ENCODE measurements around the gene EIF4A3.
"Not testable (repeated sequence)": the region's sequence is repeated elsewhere in the genome, so short reads cannot be mapped to it uniquely, and the experiment has no call there.

EIF4A3 gene

DNA sequence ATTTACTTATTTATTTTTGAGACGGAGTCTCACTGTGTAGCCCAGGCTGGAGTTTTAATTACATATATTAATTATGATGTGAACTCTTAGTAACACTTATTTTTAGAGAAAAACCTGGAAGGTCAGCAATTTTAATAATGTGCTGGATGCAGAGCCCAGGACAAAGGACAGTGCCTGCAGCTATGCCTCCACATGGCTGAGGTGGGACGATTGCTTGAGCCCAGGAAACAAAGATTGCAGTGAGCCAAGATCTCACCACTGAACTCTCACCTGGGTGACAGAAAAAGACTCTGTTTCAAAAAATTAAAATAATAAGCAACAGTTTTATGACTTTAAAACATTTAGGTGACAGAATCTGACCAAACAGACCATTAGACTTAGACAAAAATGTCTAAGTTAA lies 11.9 kb upstream of the EIF4A3 start:
- H3K4me3 Mint-ChIP-seq, result no peak overlapping the region
- DNase-seq, result no peak
- peaks cover 11% of the 10 kb centered on the region for H3K27me3 Mint-ChIP-seq
- H3K4me1 Mint-ChIP-seq (ENCODE audit: low read depth), result no peaks in the 10 kb centered on the region
- no peak overlapping the region for H3K27ac Mint-ChIP-seq
- peaks cover 9% of the 10 kb centered on the region for H3K9me3 Mint-ChIP-seq
- no peaks in the 10 kb centered on the region for H3K36me3 Mint-ChIP-seq (ENCODE audit: low read depth)

DNA sequence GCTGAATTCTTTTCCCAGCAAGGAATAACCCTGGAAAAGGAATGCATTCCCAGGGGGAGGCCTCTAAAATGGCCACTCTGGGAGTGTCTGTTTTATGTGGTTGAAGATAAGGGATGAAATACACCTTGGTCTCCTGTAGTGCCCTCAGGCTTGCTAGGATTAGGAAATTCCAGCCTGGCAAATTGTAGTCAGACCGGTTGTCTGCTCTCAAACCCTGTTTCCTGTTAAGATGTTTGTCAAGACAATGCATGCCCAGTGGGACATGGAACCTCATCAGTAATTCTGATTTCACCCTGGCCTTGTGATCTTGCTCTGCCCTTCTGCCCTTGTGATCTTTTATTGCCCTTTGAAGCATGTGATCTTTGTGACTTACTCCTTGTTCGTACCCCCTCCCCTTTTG lies 8.7 kb upstream of the EIF4A3 start:
- not testable (repeated sequence) for H3K36me3 Mint-ChIP-seq (ENCODE audit: low read depth); DNase-seq; H3K9me3 Mint-ChIP-seq; H3K27ac Mint-ChIP-seq; H3K4me3 Mint-ChIP-seq; H3K27me3 Mint-ChIP-seq
- peaks cover 12% of the 10 kb centered on the region for H3K4me1 Mint-ChIP-seq (ENCODE audit: low read depth)

DNA sequence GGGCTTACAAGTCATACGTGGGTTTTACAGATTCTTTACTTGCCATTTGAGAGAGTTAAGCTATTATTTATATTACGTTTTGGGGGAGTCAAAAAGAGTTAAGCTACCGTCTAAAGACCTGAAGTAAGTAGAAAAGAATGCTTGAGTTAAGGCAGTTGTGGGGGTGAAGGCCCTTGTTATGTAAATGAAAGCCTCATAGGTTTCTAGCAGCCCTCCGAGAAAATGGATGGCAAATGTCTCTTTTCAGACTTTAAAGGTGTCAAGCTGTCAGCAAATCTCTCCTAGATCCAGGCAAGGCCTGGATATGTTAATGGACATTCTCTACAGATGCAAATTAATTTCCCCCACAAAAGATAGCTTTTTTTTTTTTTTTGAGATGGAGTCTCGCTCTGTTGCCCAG lies 7.2 kb upstream of the EIF4A3 start:
- Mint-ChIP-seq H3K9me3 (peaks cover 9% of the 10 kb centered on the region), H3K36me3 (ENCODE audit: low read depth) (no peaks in the 10 kb centered on the region), H3K4me3 (no peak overlapping the region), H3K27me3 (peaks cover under 1% of the 10 kb centered on the region), H3K27ac (no peak overlapping the region), H3K4me1 (ENCODE audit: low read depth) (peaks cover 12% of the 10 kb centered on the region)
- no peak for DNase-seq

DNA sequence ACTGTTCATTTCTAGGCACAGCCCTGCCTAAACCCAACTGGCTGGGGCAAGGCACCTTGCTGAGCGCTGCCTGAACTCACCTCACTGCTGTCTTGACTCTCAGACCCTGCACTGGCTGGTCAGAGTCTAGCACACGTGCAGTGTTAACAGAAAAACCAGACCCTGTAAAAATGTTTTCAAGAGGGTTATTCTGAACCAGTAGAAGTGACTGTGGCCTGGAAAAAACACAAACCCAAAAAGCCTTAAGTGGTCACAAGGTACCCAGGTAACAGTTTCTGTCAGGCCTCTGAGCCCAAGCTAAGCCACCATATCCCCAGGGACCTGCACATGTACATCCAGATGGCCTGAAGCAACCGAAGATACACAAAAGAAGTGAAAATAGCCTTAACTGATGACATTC lies 6.1 kb upstream of the EIF4A3 start:
- H3K9me3 Mint-ChIP-seq, result peaks cover 9% of the 10 kb centered on the region
- H3K4me1 Mint-ChIP-seq (ENCODE audit: low read depth), result peaks cover 21% of the 10 kb centered on the region
- H3K4me3 Mint-ChIP-seq, result no peak overlapping the region
- DNase-seq, result no peak
- H3K36me3 Mint-ChIP-seq (ENCODE audit: low read depth), result peaks cover 3% of the 10 kb centered on the region
- no peak overlapping the region for H3K27ac Mint-ChIP-seq
- no peaks in the 10 kb centered on the region for H3K27me3 Mint-ChIP-seq

DNA sequence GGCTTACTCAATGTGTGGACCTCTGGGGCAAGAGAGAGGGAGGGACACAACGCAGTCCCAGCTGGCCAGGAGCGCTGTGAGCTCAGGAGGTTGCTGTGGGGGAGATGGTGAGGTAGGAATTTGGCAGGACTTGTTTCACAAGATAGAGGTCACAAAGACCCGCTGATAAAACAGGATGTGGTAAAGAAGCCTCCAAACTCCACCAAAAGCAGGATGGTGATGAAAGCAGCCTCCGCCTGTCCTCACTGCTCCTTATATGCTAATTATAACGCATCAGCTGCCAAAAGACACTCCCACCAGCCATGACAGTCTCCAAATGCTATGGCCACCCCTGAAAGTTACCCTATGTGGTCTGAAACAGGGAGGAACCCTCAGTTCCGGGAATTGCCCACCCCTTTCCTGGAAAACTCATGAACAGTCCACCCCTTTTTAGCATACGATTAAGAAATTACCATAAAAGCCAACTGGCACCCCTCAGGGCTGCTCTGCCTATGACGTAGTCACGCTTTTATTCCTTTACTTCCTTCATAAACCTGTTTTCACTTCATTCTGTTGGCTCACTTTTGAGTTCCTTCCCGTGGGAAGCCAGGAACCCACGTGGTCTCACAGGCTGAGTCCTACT lies 5.3 kb upstream of the EIF4A3 start:
- H3K4me3 Mint-ChIP-seq, result no peak overlapping the region
- H3K36me3 Mint-ChIP-seq (ENCODE audit: low read depth), result peaks cover 7% of the 10 kb centered on the region
- H3K4me1 Mint-ChIP-seq (ENCODE audit: low read depth), result peaks cover 23% of the 10 kb centered on the region
- H3K27ac Mint-ChIP-seq, result peak overlapping the region; percentile 58
- no peak for DNase-seq
- H3K27me3 Mint-ChIP-seq, result no peaks in the 10 kb centered on the region
- H3K9me3 Mint-ChIP-seq, result peaks cover 9% of the 10 kb centered on the region

DNA sequence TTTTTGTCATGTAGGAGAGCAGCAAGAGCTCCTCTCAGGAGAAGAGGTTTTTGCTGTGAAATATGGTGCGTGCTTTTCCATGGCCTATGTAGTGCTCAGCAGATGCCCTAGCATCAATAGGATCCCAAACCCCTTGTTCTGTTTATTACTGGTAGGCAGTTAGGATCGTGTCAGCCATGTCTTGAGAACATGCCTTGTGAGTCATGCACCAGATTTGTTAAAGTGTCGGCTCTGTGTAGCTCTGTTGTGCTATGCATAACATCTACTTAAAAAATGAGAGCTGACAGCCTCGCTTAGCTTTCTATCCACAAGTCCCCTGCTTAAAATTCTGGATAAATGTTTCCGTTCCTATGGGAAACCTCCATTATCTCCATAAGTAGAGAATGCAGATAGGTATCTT lies 4.4 kb upstream of the EIF4A3 start:
- H3K9me3 Mint-ChIP-seq, result peaks cover 9% of the 10 kb centered on the region
- H3K27ac Mint-ChIP-seq, result no peak overlapping the region
- H3K4me3 Mint-ChIP-seq, result no peak overlapping the region
- no peaks in the 10 kb centered on the region for H3K27me3 Mint-ChIP-seq
- DNase-seq, result no peak
- H3K36me3 Mint-ChIP-seq (ENCODE audit: low read depth), result peaks cover 14% of the 10 kb centered on the region
- peaks cover 24% of the 10 kb centered on the region for H3K4me1 Mint-ChIP-seq (ENCODE audit: low read depth)

DNA sequence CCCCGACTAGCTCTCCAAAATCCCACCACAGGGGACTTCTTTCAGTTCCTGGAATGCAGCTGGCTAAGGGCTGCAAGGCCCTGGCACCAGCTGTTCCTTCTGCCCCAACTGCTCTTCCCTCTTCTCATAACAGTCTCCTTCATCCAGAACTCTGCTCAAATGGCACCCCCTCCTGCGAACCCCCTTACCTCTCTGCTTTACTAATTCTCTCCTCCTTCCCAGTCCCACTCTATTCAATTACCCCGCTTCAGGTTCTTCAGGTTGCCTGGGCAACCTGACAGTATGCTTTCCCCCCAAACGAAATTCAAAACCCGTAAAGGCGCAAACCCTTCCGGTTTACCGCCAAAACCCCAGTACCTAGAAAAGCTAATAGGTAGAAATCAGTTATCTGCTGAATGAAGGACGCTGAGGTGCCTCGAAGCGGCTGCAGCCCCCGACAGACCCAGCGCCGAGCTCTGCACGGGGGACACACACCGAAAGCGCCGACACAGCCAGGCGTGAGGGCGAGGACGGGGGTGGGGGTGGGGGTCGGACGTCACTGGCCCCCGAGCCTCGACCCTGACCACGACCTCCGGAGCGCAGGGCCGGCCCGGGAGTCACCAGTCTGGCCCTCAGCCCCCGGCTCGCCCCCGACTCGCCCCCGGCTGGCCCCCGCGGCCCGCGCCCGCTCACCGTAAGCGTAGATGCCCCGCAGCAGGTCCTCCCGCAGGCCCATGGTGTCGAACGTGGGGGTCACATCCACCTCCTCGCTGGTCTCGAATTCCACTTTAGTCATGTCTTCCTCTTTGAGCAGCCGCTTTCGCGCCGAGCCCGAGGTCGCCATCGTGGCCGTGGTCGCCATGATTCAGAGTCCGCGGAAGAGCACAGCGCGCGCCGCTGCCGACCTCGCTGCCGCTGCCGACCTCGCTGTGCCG lies 550 bp downstream of the EIF4A3 start:
- Mint-ChIP-seq H3K4me3 (peak overlapping the region; percentile 87), H3K36me3 (ENCODE audit: low read depth) (peaks cover 64% of the 10 kb centered on the region), H3K27me3 (no peaks in the 10 kb centered on the region), H3K4me1 (ENCODE audit: low read depth) (peaks cover 49% of the 10 kb centered on the region), H3K27ac (peak overlapping the region; percentile 97), H3K9me3 (no peaks in the 10 kb centered on the region)
- DNase-seq, result peak; percentile 52

DNA sequence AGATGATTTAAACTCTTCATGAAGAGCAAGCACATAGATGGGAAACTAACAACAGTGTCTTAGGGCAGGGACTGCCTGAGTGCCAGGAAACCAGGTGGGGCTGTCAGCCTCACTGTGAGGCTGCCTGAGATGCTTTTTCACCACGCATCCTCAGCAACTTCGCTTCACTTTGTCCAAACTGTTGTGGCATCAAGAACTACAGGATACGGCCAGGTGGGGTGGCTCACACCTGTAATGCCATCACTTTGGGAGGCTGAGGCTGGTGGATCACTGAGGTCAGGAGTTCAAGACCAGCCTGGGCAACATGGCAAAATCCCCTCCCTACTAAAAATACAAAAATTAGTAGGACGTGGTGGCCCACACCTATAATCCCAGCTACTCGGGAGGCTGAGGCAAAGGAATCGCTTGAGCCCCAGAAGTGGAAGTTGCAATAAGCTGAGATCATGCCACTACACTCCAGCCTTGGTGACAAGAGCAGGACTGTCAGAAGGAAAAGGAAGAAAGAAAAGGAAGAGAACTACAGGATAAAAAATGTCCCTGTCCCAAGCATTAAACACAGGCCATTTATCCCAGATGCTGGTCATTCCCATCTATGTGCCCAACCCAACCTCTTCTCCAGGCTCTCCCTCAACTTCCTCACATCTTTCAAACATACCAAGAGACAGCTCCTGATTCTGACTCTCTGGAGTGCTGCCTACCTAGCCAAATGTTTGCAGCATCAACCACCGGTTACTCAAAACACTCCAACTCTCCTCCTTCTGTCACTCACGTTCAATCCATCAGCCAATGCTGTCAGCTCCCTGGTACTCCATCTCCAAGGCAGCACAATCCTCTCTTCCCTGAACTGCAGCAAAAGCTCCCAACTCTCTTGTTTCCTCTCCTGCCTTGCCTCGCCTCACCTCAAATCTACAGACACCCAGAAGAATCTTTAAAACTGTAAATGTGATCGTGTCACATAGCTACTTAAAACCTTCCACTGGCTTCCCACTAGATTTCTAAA lies 1.6 kb downstream of the EIF4A3 start:
- Mint-ChIP-seq H3K27me3 (no peaks in the 10 kb centered on the region), H3K27ac (peak overlapping the region; percentile 88), H3K4me3 (peak overlapping the region; percentile 87), H3K4me1 (ENCODE audit: low read depth) (peaks cover 49% of the 10 kb centered on the region), H3K36me3 (ENCODE audit: low read depth) (peaks cover 73% of the 10 kb centered on the region), H3K9me3 (no peaks in the 10 kb centered on the region)
- DNase-seq, result peak; percentile 27

DNA sequence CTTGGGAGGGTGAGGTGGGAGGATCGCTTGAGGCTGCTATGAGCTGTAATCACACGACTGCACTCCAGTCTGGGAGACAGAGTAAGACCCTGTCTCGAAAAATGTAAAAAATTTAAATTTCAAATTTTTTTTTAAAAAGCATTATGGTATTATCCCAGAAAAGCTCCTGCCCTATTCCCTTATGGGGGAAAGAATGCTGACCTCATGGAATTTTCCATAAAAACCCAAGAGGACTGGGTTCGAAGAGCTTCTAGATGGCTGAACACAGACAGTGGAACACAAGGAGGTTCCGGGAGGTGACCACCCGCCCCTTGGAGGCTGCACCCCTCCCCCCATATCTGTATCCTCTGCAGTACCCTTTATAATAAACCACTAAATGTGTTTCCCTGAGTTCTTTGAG lies 4.0 kb downstream of the EIF4A3 start:
- no peaks in the 10 kb centered on the region for H3K9me3 Mint-ChIP-seq
- H3K36me3 Mint-ChIP-seq (ENCODE audit: low read depth), result peaks cover 94% of the 10 kb centered on the region
- peak overlapping the region; percentile 24 for H3K27ac Mint-ChIP-seq
- no peaks in the 10 kb centered on the region for H3K27me3 Mint-ChIP-seq
- H3K4me1 Mint-ChIP-seq (ENCODE audit: low read depth), result peaks cover 40% of the 10 kb centered on the region
- no peak overlapping the region for H3K4me3 Mint-ChIP-seq
- peak; percentile 0 for DNase-seq

DNA sequence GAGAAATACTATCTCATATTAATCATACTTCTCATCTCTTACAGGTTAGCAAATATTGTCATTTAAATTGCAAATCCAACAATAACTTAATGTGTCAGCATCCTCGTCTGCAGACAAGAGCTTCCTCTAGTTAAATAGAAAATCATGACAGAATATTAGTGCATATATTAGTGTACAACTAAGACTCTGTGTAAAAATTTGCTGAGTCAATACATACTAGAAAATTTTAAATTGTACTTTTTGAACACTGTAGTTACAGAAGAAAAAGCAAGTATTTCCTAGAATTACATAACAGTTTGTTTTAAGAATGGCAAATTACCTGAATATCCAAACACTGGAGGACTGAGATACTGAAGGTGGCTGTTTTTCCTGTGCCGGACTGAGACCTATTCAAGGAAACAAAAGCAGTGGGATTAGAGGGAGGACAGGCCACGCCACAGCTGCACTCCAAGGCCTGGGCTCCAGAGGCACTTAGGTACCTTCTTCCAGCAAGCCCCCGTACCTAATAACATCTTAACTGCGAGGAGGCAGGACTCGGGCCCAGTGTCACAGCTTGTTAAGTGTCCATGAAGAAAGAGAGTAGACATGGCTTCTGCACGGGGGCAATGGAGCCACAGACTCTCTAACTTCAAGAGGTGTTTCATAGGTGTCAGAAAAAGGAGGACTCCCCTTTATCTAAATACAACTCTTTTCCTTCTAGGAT lies 5.3 kb downstream of the EIF4A3 start:
- Mint-ChIP-seq H3K4me1 (ENCODE audit: low read depth) (peaks cover 39% of the 10 kb centered on the region), H3K27ac (peak overlapping the region; percentile 68), H3K9me3 (no peaks in the 10 kb centered on the region), H3K4me3 (no peak overlapping the region), H3K27me3 (no peaks in the 10 kb centered on the region), H3K36me3 (ENCODE audit: low read depth) (peaks cover 97% of the 10 kb centered on the region)
- peak; percentile 18 for DNase-seq

DNA sequence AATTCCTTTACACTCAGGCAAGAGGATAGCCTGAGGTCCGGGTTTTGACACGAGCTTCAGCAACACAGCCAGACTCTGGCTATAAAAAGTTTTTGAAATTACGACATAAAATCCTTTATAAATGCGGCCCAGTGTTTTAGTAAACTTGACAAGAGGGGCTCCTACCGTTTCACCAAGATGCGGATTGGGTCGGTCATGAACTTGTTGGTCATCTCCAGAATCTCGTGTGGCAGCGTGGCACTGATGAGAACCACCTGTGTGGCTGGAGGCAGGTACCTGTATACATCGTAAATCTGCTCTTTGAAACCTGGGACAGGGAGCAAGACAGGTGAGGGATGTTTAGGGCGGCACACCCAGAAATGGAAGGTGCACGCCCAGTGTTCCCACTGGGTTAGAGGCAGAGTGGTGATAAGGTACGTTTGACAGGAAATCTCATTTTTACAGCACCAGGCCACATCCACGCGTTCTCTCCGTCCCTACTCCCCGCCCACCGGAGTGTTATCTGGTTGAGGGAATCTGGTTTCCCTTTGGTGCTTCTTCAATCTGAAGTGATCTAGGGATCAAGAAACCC lies 8.0 kb downstream of the EIF4A3 start:
- Mint-ChIP-seq H3K4me1 (ENCODE audit: low read depth) (peaks cover 15% of the 10 kb centered on the region), H3K9me3 (no peaks in the 10 kb centered on the region), H3K27me3 (no peaks in the 10 kb centered on the region), H3K4me3 (no peak overlapping the region), H3K27ac (peak overlapping the region; percentile 55), H3K36me3 (ENCODE audit: low read depth) (peaks cover 97% of the 10 kb centered on the region)
- peak; percentile 16 for DNase-seq

DNA sequence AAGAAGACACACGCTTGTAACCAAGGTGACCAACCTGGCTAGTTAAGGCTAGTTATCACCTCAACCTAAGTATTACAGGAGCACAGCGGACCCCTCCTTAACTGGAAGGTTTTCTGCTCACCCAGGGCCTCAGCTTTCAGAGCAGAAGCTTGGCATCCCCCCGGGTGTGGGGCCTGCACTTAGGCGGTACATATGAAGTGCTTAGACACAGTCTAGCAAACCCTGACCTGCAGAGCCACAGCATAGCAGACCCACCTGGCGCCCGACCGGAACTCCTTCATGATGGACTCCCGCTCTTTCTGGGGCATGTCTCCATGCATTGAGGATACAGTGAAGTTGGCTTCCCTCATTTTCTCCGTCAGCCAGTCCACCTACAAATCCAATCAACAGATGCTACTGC lies 9.8 kb downstream of the EIF4A3 start:
- Mint-ChIP-seq H3K27me3 (no peaks in the 10 kb centered on the region), H3K36me3 (ENCODE audit: low read depth) (peaks cover 95% of the 10 kb centered on the region), H3K9me3 (no peaks in the 10 kb centered on the region), H3K27ac (no peak overlapping the region), H3K4me1 (ENCODE audit: low read depth) (peaks cover 5% of the 10 kb centered on the region), H3K4me3 (no peak overlapping the region)
- peak; percentile 22 for DNase-seq

DNA sequence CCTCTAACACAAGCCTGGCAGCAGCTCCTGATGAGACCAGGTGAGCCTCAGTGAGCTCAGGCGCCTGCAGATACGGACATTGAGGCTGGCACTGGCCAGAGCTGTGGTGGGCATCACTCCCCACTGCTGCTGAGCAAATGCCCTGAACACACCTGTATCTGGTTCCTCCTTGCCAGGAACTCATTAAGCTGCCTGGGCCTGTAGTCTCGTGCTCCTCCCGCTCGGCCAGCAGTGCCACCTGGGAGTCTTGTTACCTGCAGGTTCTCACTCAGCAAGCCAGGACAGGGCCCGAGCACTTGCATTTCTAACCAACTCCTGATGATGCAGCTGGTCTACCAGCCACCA lies 13.3 kb downstream of the EIF4A3 start:
- Mint-ChIP-seq H3K27me3 (peaks cover 3% of the 10 kb centered on the region), H3K36me3 (ENCODE audit: low read depth) (peaks cover 60% of the 10 kb centered on the region), H3K4me1 (ENCODE audit: low read depth) (no peaks in the 10 kb centered on the region), H3K27ac (no peak overlapping the region), H3K4me3 (no peak overlapping the region), H3K9me3 (no peaks in the 10 kb centered on the region)
- peak; percentile 24 for DNase-seq

Measured in activated T-cell treated with anti-CD3 and anti-CD28 coated beads, Interleukin-2, amount 50 U/mL, for 24 hours (primary cell).